Measurements from ENCODE around the gene TRIM10.

Gene TRIM10, protein sequence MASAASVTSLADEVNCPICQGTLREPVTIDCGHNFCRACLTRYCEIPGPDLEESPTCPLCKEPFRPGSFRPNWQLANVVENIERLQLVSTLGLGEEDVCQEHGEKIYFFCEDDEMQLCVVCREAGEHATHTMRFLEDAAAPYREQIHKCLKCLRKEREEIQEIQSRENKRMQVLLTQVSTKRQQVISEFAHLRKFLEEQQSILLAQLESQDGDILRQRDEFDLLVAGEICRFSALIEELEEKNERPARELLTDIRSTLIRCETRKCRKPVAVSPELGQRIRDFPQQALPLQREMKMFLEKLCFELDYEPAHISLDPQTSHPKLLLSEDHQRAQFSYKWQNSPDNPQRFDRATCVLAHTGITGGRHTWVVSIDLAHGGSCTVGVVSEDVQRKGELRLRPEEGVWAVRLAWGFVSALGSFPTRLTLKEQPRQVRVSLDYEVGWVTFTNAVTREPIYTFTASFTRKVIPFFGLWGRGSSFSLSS

DNA sequence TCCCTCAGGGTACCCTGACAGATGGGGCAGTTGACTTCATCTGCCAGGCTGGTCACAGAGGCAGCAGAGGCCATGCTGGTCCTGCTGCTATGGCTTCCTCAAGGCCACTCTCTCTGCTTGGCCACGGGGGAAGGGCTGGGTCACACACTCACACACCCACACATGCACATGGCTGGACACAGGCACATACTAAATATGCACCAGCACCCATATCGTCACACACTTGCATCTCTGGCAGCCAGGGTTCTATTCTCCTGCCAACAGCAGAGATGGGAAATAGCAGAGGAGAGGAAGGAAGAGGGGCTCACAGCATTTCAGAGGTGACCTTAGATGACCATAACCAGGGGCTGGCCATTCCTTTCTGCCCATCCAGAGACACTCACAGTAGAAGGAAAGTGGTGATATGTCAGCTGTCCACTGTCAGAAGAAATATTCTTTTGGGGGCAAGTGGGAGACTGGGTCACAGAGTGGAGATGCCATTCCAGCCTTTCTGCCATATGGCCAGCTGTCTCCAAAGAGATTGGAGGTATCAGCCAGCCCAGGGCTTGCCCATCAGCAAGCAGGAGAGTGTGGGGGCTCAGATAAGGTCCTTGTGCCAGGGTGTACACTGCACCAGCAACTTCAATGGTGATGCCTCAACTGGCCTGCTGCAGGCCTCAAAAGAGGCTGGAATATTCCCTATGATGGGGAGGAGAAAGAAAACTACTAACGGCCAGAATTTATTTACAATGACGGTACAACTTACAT lies at the start of gene TRIM10:
Gene TRIM10 (minus strand): TSS at position 427 of the 747 bp plus-strand sequence. CDS start 353 bp downstream, at position 74.
- no peak for DNase-seq

DNA sequence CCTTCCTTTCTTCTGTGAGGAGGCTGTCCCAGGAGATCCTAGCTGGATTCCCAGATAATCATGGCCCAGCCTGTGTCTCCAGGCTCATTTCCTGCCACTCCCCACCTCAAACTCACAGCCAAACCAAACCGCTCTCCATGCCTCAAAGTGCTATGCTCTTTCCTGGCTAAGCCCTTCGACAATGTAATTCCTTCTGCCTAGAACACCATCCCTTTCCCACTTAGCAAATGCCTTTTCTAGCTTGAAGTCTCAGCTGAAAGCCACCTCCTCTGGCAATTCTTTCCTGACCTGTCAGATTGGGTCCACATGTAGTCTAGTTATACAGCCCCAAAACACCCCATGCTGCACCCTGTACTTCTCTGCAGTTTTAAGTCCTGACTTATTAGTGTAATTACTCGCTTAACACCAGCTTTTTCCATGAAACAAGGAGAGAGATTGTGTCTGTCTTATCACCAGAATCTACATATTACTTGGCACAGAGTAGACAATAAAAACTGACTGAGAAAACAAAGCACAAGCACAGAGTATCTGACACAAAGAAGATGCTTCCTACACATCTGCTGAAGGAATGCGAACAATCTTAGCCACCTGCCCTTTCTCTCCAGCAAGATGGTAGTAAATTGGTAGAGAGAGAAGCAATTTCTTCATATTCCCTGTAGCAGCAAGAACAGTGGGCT lies 46.7 kb upstream of the TRIM10 start:
- DNase-seq, result no peak

DNA sequence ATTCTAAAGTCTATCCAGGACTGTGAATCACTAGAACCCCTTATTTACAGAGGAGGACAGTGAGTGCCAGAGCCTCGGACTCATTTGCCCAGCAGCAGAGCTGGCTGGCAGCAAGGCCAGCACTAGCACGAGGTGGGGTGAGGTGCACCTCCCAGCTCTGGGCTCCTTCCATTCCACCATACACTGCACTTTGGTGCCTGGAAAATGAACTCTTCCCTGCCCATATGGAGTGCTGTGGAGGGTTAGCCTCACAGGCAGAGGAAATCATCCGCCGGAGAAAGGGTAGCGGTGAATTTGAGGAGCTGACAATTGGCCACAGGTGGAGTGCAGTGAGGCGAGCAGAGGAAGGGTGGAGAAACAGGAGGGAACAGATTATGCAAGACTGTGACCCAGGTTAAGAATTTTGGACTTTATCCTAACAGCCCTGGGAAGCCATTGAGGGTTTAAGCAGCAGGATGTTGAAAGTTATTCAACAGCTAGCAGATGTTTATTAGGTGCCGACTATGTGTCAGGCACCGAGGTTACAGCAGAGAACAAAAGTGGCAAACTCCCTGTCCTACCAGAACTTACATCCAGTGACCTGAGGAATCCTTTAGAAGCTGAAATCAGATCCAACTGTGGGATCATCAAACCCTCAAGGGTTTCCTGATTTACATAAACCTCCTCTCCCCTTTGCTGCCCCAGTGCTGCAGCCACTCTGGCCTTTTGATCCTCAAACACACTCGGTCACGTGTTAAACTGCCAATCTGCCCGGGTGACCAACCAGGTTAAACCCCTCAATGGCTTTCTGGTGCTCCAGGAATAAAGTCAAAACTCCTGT lies 46.0 kb upstream of the TRIM10 start:
- DNase-seq, result no peak

GRCh38 chr6:30206152-30206551 lies 45.1 kb upstream of the TRIM10 start:
- DNase-seq, result no peak

DNA sequence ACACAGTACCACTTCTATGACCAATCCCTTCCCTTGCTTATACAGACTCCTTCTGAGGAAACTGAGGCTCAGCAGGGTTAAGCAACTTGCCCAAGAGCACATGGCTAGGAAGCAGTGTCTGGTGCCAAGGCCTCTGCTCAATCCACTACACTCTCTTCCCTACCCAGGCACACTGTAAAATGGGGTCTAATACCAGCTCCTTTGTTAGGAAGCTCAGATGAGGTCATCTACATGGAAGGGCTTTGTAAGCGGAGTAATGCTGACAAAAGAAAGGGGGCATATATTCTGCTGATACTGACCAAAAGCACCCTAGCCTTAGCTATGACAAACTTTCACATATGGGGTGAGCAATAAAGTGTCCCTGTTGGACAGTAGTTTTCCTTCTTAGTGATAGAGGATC lies 43.1 kb upstream of the TRIM10 start:
- DNase-seq, result no peak

DNA sequence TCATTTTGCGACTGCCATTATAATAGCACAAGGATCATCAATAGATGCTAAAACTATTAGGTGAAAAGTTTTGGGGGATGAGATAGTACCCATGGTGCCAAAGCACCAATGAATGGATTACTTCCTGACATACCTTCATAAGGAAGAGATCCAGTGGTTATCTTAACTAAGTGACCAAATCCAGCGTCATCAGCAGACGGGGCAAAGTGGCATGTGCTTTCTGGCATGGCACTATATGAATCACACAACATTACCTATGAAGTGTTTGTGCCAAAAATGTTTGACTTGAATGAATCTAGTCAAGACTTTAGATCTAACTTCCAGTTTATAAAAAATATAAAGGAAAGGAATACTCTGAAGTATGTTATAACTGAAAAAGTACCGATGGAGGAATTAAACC lies 41.4 kb upstream of the TRIM10 start:
- DNase-seq, result no peak

DNA sequence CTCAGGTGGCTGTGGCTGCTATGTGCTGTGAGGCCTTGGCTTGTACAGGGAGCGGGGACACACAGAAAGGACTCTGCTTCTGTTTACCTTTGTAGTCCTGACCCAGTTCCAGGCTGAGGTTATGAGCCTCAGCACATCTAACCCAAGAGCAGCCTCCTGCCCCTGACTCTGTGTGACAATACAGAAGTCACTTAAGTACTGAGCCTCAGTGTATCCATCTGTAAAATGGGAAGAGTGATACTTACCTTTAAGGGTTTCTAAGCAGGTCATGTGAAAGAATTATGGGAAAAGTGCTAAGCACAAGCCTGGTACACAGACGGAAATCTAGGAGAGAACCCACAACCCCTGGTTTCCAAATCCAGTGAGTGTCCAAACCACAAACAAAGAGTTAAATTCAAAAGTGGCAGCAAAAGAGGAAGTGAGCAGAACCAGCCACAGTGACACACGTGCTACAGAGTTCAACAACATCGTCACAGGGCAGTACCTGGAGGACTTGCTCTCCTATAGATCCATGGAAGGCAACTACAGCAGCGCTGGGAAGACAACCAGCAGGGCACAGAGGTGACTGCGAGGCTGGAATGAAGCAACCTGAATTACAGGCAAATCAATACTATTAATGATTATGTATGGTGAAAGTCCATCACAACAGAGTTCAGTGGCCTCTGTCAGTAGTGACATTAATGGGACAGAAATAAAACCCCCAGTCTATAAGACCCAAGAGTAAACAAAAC lies 39.7 kb upstream of the TRIM10 start:
- DNase-seq, result no peak

GRCh38 chr6:30198166-30199084 lies 37.4 kb upstream of the TRIM10 start:
- DNase-seq, result no peak

GRCh38 chr6:30196376-30196775 lies 35.4 kb upstream of the TRIM10 start:
- no peak for DNase-seq

DNA sequence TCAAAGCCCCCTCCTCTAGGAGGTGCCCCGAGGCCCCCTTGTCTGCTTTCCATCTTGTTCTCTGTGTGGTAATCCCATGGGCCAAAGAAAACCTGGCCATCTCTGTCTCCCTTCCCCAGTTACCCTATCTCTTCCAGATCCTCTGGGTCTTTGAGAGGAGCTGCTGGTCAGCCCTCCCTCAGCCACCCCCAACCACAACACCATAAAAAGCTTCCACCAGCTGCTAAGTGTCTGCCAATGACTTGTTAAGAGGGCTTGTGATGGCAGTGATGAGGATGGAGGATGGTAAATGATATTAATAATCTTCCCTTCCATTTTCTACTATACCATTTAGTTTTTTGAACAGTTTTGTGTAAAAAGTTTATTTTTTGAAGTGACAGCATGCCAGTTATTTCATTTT lies 34.9 kb upstream of the TRIM10 start:
- no peak for DNase-seq

DNA sequence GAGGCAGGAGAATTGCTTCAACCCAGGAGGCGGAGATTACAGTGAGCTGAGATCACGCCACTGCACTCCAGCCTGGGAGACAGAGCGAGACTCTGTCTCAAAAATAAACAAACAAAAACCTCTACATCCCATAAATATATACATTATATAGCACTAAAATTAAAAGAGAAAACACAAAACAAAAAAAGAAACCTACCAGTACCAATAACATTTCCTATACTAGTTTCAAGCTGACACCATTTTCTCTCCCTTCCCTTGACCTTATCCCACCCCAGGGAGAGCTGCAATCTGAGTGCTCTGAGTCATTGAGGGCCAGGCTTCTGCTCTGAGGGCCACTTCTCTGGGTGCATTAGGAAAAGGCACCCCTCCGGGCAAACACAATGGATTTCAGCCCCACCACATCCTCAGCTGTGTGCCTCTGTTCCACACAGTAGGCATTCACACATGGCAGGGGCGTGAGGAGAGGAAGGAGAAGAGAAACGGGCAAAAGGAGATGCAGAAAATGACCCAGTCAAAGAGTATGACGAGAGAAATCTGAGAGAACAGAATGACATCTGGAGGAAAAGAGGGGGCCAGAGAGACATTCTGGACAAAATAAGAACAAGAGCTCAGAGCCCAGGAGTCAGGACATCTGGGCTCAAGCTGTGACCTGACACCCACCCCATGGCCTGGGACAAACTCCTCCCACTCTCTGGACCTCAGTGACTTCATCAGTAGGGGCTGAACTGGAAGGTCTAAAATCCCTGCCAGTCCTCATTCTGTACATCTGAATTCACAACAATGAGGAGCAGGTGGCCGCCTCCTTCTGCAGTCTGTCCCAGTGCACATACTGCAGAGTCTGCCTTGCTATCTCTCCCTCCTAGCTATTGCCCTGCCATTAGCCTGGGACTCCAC lies 34.0 kb upstream of the TRIM10 start:
- no peak for DNase-seq

- no peak for DNase-seq
Observed at GRCh38 chr6:30192076-30192475, 31.1 kb upstream of the TRIM10 start.

DNA sequence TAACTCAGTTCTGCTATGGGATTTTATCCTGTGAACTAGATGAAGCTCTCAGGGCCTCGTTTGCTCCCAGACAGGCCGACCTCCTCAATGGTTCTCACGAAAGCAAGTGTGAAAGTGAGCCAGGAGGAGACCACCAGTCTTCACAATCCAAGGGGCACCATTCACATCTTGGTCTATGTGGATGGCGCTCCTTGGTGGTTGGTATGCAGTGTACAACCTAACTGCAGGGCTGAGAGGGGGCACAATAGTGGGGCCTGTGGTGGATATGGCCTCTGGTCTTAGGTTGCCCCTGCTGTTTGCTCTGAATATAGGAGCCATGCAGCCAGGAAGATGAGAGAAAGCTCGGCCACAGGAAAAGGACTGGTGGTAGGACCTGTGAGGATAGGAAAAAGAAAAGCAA lies 27.5 kb upstream of the TRIM10 start:
- no peak for DNase-seq

GRCh38 chr6:30185846-30186484 lies 25.0 kb upstream of the TRIM10 start:
- no peak for DNase-seq

GRCh38 chr6:30184417-30185031 lies 23.5 kb upstream of the TRIM10 start:
- DNase-seq, result no peak

DNA sequence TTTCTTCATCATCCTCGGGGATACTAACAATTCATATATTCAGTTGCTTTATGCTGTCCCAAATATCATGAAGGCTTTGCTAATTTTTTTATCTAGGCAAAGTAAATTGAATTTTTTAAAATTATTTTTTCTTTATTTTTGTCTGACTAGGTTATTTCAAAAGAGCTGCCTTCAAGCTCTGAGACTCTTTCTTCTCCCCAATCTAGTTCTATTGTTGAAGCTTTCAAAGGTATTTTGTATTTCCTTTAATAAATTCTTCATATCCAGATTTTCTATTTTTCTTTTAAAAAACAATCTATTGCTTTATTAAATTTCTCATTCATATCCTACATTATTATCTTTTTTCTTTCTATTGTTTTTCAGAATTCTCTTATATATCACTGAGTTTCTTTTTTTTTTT lies 19.1 kb upstream of the TRIM10 start:
- DNase-seq, result no peak

GRCh38 chr6:30178837-30179236 lies 17.8 kb upstream of the TRIM10 start:
- DNase-seq, result no peak

- no peak for DNase-seq
Observed at GRCh38 chr6:30175765-30176164, 14.8 kb upstream of the TRIM10 start.

GRCh38 chr6:30172681-30173080 lies 11.7 kb upstream of the TRIM10 start:
- DNase-seq, result no peak

Data from NCI-H446 (cell line).